Ammon's horn (tissue), 1 donor: Measurements from ENCODE around the gene ABL2.
A peak's percentile ranks its signal among the peaks of the same experiment; 100 is the strongest.
"Not testable (repeated sequence)": the region's sequence is repeated elsewhere in the genome, so short reads cannot be mapped to it uniquely, and the experiment has no call there.

Experiments used
- DNase-seq: peaks from one replicate; pipeline ENCODE4 v3.0.0-alpha.2; 2016; ENCODE audit warnings: low spot score

ABL2 gene

DNA sequence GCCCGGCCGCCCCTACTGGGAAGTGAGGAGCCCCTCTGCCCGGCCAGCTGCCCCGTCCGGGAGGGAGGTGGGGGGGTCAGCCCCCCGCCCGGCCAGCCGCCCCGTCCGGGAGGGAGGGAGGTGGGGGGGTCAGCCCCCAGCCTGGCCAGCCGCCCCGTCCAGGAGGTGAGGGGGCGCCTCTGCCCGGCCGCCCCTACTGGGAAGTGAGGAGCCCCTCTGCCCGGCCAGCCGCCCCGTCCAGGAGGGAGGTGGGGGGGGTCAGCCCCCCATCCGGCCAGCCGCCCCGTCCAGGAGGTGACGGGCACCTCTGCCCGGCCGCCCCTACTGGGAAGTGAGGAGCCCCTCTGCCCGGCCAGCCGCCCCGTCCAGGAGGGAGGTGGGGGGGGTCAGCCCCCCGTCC is 93.8 kb downstream of the ABL2 start:
- not testable (repeated sequence) for DNase-seq

DNA sequence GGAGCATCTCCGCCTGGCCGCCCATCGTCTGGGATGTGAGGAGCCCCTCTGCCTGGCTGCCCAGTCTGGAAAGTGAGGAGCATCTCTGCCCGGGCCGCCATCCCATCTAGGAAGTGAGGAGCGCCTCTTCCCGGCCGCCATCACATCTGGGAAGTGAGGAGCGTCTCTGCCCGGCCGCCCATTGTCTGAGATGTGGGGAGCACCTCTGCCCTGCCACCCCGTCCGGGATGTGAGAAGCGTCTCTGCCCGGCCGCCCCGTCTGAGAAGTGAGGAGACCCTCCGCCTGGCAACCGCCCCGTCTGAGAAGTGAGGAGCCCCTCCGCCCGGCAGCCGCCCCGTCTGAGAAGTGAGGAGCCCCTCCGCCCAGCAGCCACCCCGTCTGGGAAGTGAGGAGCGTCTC is 94.3 kb downstream of the ABL2 start:
- DNase-seq: not testable (repeated sequence)

DNA sequence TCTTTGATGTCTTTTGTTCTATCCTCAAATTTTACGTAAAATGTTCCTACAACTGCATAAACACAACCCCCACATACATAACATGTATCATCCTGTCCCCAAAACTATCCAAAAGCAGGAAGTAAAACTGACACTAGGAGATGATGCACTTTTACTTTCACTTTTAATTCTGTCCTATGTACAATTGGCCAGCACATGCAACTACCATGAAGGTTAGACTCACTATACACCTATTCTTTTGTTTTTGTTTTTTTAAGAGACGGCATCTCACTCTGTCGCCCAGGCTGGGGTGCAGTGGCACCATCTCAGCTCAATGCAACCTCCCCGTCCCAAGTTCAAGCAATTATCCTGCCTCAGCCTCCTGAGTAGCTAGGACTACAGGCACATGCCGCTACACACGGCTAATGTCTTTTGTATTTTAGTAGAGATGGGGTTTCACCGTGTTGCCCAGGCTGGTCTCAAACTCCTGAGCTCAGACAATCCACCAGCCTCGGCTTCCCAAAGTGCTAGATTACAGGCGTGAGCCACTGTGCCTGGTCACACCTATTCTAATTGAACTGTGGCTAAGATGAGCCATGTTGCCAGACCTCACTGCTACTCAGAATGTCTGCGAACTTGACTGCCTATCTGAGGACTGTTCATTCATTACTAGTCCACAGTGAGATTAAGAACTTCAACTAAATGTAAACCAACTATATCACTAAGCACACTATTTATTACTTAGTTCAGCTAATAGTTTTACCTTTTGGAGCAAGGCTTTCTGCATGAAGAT is 99.6 kb downstream of the ABL2 start:
- DNase-seq: peak; percentile 21

DNA sequence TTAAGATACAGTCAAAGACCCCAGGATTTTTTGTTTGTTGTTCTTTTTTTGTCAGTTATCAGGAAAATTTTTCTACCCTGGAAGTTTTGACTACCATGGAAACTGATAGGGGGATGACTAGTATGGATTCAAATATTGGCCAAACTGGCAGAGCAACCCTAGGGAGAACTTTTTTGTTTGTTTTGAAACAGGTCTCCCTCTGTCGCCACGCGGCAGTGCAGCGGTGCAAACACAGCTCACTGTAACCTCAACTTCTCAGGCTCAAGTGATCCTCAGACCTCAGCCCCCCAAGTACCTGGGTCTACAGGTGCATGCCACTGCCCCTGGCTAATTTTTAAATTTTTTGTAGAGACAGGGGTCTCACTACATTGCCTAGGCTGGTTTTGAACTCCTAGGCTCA is 101.0 kb downstream of the ABL2 start:
- no peak for DNase-seq

DNA sequence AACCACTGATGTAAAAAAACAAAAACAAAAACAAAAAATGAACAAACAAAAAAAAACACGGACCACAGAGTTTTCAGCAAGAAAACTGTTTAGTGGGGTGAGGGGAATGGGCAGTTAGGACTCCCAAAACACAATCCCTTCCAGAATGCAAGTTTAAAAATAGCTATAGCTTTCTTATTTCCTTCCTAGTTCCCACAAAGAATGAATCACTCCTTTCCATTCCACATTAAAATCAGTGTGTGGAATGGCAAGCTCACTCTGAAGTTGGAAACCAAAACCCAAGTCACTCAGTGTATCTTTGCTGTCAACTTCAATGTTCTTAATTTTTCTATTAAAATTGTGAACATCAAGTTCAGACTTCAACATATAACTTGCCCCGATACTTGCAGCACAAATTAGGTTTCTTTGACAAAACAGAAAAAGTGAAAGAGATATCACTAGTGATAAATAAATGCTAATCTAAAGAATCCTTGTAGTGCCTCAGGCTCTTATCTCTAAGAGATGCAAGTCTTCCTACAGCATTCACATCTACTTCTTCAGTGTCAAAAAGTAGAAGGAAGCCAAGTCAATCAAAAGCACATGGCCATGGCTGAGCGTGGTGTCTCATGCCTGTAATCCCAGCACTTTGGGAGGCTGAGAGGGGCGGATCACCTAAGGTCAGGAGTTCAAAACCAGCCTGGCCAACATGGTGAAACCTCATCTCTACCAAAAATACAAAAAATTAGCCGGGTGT is 102.1 kb downstream of the ABL2 start:
- no peak for DNase-seq

DNA sequence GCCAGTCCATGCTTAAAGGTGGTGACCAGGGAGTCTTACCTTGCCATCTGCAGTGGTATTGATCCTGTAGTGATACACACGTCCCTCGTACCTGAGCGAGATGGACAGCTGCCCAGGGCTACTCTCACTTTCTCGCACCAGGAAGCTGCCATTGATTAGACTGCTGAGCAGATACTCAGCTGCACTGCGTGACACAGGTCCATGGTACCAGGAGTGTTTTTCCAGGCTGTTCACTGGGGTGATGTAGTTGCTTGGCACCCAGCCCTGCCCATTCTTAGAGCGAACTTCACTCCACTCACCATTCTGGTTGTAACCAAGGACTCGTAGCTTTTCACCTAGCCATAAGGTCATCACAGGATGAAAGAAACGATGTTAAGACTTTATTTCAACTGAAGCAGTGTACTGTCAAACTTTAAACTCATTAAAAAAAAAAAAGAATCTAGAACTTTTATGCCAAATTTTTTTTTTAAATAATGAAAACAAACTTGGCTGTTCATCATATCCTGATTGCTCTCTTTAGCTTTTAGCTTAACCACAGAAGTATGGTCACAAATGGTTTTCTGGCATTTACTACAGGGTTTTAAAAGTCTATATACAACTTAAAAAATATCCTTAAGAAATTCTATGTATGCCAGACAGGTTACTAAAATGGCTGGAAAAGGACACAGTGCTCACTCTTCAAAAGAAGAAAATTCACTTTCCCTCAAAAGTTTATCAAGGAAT is 103.0 kb downstream of the ABL2 start:
- peak; percentile 25 for DNase-seq

DNA sequence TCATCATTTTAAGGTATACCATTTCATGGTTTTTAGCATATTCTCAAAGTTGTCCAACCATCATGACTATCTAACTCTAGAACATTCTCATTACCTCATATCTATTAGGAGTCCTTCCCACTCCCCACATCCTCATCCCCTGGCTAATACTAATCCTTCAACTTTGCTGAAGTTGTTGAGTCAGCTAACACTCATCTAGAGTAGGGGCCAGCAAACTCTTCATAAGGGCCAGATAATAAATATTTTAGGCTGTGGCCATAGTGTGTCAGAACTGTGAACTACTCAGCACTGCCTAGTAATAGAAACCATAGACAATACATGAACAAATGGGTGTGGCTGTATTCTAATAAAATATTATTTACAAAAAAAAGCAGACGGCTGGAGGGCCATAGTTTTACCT is 104.6 kb downstream of the ABL2 start:
- no peak for DNase-seq

DNA sequence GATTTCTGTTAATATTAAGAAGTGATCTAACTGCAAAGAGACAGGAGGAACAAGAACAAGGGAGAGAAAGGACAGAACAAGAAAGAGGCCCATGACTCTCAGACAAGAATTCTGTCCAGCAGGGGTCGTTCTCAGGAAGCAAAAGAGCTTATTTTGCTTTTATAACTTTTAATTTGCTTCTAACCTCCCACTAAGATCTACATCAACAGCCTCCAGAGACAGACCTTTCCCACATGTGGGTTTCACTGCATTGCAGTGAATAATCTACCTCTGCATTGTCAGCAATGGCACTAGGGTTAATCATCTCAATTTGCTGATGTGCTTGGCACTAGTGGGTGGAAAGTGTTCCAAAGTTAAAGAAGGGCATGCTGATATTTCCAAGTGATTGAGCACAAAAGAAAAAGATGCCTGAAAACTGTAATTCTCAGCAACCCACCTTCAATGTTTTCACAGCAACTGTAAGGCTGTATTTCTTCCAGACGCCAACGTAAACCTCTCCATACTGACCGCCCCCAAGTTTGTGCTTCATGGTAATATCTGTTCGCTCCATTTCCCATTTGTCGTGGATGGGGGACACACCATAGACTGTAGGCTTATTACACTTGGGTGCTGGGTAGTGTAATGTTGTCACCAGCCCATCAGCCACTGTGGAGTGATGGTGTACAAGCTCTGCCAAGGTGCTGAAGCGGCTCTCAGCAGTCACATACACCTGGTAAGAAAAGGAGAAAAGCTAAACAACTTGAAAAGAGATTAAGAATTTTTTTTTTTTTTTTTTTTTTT is 108.1 kb downstream of the ABL2 start:
- peak; percentile 53 for DNase-seq

DNA sequence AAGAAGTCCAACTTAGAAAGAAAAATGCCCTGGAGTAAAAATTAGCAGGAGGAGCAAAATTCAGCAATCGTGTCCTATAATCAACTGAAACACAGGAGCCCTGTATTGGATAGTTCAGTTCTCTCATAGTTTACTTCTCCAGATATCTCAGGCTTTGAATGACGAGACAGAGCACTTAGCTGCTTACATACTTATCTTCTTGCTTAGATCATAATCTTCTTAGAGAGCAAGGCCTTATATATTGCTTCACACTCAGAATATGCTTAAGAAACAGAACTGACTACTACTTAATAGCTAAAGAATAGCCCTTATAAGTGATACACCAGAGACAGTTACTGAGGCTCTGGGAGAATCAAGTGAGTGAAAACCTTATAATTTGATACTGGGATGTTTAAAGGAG is 108.7 kb downstream of the ABL2 start:
- DNase-seq: no peak

DNA sequence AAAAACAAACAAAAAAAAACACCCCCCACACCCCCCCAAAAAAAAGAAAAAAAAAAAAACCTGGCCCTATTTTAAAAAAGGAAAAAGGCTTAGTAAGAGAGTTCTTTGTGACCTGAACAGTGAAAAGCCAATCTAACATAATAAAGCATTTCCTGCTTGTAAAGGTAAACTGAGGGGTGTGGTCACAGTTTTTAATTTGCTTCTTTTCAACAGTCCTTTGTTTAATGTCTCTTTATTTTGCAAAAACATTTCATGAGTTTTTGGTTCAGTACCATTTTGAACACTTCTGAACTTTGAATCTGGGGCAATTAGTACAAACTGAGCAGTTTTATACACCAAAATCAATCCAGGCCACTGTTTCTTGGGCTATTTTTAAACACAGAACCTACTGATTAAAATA is 110.0 kb downstream of the ABL2 start:
- no peak for DNase-seq

DNA sequence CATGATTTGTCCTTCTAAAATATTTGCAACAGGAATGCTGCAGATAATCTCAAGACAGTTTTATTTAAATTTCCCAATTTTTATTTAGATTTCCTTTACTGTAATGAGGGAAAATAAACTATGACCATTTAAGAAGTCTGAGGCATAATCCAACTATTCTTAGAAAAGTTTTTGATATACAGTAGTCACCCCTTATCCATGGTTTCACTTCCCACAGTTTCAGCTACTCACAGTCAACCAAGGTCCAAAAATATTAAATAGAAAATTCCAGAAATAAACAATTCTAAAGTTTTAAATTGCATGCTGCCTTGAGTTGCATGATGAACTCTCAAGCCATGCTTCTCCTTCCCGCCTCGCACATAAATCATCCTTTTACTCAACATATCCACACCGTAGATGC is 114.3 kb downstream of the ABL2 start:
- no peak for DNase-seq

DNA sequence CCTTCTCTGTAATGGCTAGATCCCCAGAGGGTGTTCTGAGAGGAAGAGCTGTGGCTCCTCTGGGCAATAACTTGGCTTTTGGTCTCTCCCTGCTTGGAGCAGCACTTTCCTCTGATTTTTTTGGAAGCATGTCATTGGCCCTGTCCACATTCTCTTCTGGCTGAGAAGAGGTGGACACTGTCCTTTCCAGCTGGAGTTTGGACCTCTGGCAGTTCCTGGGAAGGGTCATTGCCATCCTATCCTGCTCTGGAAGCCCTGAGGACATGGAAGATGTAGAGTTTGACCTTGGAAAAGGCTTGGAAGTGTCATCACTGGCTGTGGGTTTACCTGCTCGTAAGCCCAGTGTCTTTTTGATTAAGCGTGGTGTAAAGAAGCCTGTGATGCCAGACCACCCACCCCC is 120.8 kb downstream of the ABL2 start:
- DNase-seq: no peak

DNA sequence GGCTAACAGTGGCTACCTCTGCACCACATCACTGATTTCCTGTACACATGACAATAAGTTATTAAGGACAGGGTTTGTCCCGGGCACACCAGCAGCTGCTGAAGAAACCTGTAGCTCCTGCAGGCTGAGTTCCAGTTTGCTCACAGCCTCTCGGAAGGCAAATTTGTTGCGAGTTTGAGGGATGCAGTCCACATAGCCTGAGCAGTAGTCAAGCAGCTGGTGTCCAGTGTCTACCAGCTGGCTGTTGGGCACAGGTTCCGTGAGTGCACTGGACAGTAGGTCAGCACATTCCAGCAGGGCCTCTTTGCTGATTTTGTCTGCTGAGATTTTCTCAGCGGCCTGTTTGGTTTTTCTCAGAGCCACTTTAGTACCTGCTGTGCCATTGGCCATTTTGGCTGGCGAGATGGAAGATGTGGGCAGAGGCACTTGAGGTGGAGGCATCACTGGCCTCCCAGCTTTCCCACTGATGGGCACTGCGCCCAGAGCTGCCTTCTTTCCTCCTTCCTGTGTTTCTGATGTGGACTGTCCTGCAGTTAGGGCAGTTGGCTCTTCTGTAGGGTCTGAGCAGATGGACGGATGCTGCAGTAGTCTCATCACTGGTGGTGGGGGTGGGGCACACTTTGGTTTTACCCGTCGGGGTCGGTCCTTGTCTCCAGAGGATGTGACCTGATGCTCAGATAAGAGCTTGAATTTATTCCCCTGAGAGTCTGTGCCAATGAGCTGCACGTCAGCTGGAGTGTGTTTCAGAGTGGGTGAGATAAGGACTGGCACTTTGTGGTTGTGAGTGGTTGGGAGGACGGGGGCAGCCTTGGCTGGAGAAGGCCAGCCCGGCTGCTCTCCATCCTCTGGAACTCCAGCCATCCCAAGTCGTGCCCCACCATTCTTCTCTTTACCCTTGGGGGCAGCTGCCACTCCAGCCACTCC is 121.5 kb downstream of the ABL2 start:
- no peak for DNase-seq

DNA sequence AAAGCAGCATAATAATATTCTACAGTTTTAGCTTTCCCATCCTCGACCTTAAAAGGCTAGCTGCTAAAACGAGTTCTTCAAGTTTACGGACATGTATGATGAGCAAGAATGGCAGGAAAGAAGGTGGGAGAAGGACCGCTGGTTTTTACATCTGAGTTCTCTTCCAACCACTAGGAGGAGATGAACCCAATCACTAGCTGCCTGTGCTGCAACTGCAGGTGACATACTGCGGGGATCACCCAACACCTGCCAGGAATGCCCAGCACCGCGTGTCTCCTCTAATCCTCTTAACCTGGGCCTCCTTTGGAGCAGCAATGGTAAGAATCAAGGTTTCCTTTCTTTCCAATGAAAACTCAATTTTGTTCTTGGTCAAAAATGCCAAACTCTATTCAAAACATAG is 124.1 kb downstream of the ABL2 start:
- no peak for DNase-seq

DNA sequence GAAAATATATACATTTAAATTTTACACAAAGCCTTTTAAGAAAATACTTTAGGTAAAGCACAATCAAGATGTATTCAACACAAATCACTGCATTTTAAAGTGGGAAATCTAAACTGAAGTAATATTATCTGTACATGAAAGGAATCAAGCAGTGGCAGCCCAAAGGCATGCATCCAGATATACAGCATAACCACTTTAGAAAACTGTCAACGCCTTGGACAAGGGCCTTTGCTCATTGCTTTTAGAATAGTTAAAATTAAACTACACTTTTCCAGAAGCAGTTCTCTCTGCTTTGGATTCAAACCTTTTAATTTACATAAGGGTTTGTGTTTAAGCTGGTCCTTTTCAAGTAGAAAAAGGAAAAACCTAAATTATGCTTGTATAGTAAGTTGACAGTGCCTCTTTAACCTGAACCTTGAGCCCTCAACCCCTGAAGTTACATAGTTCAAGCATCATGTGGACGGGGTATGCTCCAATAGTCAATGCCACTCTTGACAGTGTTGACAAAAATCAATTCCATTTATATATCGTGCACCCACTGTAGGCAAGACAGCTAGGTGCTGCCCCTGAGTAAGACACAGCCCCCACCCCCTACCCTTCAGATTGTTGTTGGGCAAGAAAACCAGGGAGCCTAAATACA is 124.7 kb downstream of the ABL2 start:
- DNase-seq: no peak

DNA sequence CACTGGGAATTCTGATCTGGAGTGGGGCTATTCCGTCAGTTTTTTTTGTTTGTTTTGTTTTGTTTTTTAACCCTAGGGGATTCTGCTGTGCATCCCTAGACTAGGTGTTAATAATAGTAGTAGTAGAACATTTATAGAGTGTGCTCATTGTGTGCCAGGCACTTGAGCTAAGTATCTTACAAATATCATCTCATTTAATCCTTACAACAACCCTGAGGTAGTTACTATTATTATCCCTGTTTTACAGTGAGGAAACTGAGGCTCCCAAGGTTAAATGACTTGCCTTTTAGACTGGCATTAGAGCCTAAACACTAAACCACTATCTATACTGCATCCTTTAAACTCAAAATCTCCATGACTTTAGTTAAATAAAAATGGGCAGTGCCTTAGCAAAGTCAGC is 125.5 kb downstream of the ABL2 start:
- no peak for DNase-seq

DNA sequence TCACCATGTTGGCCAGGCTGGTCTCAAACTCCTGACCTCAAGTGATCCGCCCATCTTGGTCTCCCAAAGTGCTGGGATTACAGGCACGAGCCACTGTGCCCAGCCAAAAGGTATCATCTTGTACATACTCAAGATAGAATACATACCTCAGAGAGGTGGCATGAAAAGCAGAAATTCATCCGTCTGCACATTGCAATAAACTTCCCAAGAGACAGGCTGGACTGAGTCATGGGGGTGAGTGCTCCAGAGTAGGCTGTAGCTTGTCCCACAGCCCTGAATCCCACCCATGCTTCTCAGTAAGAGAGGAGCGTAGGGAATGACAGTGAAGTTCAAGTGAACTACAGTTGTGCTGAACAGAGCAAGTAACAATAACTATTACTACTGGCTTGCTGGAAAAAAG is 127.9 kb downstream of the ABL2 start:
- no peak for DNase-seq

DNA sequence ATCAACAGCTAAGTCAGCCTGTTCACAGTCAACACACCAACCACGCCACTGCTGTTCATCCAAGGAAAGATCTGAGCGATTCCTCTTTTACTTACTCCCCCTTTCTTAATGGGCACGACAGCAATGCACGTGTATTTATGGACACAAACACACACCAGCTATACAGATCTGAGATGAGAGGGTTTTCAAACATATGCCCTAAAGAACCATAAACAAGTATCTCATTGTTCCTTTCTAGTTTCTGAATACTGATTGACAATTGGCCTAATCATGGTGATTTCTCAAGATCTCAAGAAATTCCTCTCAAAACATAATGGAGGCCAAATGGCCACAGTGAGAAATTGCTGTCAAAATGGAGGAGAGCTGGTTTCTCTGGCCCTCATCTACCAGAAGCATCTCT is 129.6 kb downstream of the ABL2 start:
- no peak for DNase-seq

DNA sequence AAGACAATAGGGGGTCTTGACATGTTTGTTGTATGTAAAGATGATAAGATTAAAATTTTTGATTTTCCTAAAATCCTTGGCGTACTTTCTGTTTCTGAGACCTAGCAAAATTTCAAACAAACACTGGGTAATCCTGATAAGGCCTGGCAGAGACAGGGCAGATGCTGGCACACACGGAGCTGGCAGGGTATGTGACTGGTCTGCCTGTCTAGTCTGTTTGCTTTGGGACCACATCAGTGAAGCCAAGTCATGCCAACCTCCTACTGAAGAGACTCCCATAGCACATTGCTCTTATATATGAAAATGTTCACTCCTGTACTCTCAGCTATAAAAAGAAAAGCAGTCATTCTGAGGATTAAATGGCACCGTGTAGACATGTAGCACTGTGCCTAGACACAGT is 133.6 kb downstream of the ABL2 start:
- no peak for DNase-seq

DNA sequence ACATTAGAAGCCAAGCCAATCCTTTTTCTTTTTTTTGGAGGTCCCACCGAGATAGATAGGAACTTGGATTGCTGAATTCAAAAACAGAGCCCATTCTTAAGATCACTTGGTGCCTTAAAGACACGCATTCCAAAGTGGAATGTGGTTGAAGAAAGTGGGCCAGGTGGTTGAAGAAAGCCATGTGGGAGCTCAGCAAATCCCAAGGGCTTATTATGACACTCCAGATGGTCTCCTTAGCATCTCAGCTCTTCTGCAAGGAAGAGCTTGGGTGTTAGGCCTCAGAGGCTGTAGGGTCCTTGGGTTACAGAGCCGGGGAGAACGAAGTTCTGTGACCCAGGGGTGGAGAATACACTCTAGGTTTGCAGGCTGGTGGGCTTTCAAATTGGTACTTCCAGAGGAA is 134.1 kb downstream of the ABL2 start:
- DNase-seq: no peak

DNA sequence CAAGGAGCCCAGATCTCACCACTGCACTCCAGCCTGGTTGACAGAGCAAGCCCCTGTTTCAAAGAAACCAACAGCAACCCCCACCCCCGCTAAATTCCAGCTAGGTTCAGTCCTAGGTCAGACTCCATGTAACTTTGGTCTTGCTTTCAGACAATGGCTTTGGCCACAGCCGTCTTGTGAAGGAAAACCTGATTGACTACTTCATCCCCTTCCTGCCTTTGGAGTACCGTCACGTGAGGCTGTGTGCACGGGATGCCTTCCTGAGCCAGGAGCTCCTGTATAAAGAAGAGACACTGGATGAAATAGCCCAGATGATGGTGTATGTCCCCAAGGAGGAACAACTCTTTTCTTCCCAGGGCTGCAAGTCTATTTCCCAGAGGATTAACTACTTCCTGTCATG is 134.7 kb downstream of the ABL2 start:
- DNase-seq: no peak
